Activated CD4-positive, alpha-beta T cell treated with anti-CD3 and anti-CD28 coated beads, Interleukin-2, Interleukin-4, amounts not matched to agents 100 ng/mL and 50 ng/mL, durations not matched to agents 16 hours and 8 hours (primary cell): ENCODE results near the gene TTLL12.

Experiments used
- DNase-seq: peaks from one replicate; pipeline ENCODE4 v3.0.0-alpha.2; 2020; ENCODE audit warnings: low spot score

The TTLL12 gene

GRCh38 chr22:43186272-43187170 is at the start of gene TTLL12:
Gene TTLL12 (minus strand): TSS chr22:43187134. CDS start chr22:43187069, 65 bp downstream.
- peak; percentile 31 for DNase-seq

- no peak for DNase-seq
Observed at GRCh38 chr22:43235445-43236409, 48.8 kb upstream of the TTLL12 start.

- DNase-seq: no peak
Observed at GRCh38 chr22:43234264-43234988, 47.5 kb upstream of the TTLL12 start.

GRCh38 chr22:43233529-43233928 is 46.6 kb upstream of the TTLL12 start:
- DNase-seq: no peak

- DNase-seq: no peak
Observed at GRCh38 chr22:43232445-43232844, 45.5 kb upstream of the TTLL12 start.

GRCh38 chr22:43231724-43232034 is 44.7 kb upstream of the TTLL12 start:
- no peak for DNase-seq

- peak; percentile 69 for DNase-seq
Observed at GRCh38 chr22:43230971-43231723, 44.2 kb upstream of the TTLL12 start.

- no peak for DNase-seq
Observed at GRCh38 chr22:43230571-43230970, 43.6 kb upstream of the TTLL12 start.

GRCh38 chr22:43228863-43229262 is 41.9 kb upstream of the TTLL12 start:
- no peak for DNase-seq

GRCh38 chr22:43228330-43228729 is 41.4 kb upstream of the TTLL12 start:
- peak; percentile 13 for DNase-seq

- no peak for DNase-seq
Observed at GRCh38 chr22:43227239-43227630, 40.3 kb upstream of the TTLL12 start.

GRCh38 chr22:43226377-43227238 is 39.7 kb upstream of the TTLL12 start:
- DNase-seq: no peak

- DNase-seq: no peak
Observed at GRCh38 chr22:43225609-43226008, 38.7 kb upstream of the TTLL12 start.

- DNase-seq: no peak
Observed at GRCh38 chr22:43222987-43223386, 36.1 kb upstream of the TTLL12 start.

GRCh38 chr22:43222262-43222661 is 35.3 kb upstream of the TTLL12 start:
- no peak for DNase-seq

GRCh38 chr22:43220625-43221380 is 33.9 kb upstream of the TTLL12 start:
- DNase-seq: no peak

GRCh38 chr22:43218786-43219185 is 31.9 kb upstream of the TTLL12 start:
- DNase-seq: no peak

GRCh38 chr22:43217285-43218030 is 30.5 kb upstream of the TTLL12 start:
- DNase-seq: no peak

- no peak for DNase-seq
Observed at GRCh38 chr22:43216738-43217137, 29.8 kb upstream of the TTLL12 start.
